ENCODE results near the gene ASPSCR1.

- TF ChIP-seq, protein P1, sequence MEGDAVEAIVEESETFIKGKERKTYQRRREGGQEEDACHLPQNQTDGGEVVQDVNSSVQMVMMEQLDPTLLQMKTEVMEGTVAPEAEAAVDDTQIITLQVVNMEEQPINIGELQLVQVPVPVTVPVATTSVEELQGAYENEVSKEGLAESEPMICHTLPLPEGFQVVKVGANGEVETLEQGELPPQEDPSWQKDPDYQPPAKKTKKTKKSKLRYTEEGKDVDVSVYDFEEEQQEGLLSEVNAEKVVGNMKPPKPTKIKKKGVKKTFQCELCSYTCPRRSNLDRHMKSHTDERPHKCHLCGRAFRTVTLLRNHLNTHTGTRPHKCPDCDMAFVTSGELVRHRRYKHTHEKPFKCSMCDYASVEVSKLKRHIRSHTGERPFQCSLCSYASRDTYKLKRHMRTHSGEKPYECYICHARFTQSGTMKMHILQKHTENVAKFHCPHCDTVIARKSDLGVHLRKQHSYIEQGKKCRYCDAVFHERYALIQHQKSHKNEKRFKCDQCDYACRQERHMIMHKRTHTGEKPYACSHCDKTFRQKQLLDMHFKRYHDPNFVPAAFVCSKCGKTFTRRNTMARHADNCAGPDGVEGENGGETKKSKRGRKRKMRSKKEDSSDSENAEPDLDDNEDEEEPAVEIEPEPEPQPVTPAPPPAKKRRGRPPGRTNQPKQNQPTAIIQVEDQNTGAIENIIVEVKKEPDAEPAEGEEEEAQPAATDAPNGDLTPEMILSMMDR (conservative IDR thresholded peaks at IDR 0.05), result no peak
- TF ChIP-seq EZH2 (IDR thresholded peaks at IDR 0.05; ENCODE audit: low read depth), result no peak
These were observed 38.8 kb downstream of the ASPSCR1 start for GRCh38 chr17:82016061-82016874.
